CD4-positive, CD25-positive, alpha-beta regulatory T cell (primary cell): Measurements from ENCODE around the gene SAMD8. TPM values are rescaled to one million over a fixed set of nuclear protein-coding genes. Genes with fewer than 3 reads are reported as not detected.
"Not testable (repeated sequence)": the region's sequence is repeated elsewhere in the genome, so short reads cannot be mapped to it uniquely, and the experiment has no call there.

Source experiments
- ATAC-seq, 2 donors: fragments of 150-1000 bp; cut with Tn5 transposase; one replicate each; pipeline ENCODE4 v1.10.0; 2021; ENCODE audit warnings: low read depth in 2 of 2, moderate number of reproducible peaks in 2 of 2, moderate library complexity in 1 of 2
- DNase-seq, 3 donors: peaks; one replicate each; pipeline versions ENCODE4 v3.0.0 to v3.0.0-alpha.2; 2012 to 2022; ENCODE audit warnings: mixed read lengths in 1 of 3
- H3K27ac ChIP-seq: one replicate; pipeline ENCODE4 v1.7.0; 2013; ENCODE audit warnings: mild to moderate bottlenecking, low read length; ENCODE audit not compliant: insufficient read depth, poor library complexity, severe bottlenecking
- H3K27me3 ChIP-seq: one replicate; pipeline ENCODE4 v1.7.0; 2013; ENCODE audit warnings: low read length; ENCODE audit not compliant: control insufficient read depth, insufficient read depth
- H3K36me3 ChIP-seq: one replicate; pipeline ENCODE4 v1.7.0; 2013; ENCODE audit warnings: mild to moderate bottlenecking, low read length, moderate library complexity; ENCODE audit not compliant: control insufficient read depth, insufficient read depth
- H3K4me1 ChIP-seq: 2 replicates; pipeline ENCODE4 v1.7.0; 2013; ENCODE audit warnings: mild to moderate bottlenecking, low read length; ENCODE audit not compliant: insufficient read depth, control insufficient read depth, poor library complexity, severe bottlenecking
- H3K4me3 ChIP-seq: one replicate; pipeline ENCODE4 v1.7.0; 2013; ENCODE audit warnings: low read depth, mild to moderate bottlenecking, low read length, moderate library complexity
- H3K9me3 ChIP-seq, 2 experiments: 1 replicate in 1 of 2; 2 replicates in 1 of 2; pipeline ENCODE4 v1.7.0; 2013; ENCODE audit warnings: low read length in 2 of 2, mild to moderate bottlenecking in 1 of 2, moderate library complexity in 1 of 2; ENCODE audit not compliant: control insufficient read depth in 2 of 2
- H3K27ac Mint-ChIP-seq, 3 donors: one replicate each; pipeline ENCODE4 v1.8.0; 2020 to 2022; ENCODE audit warnings: mild to moderate bottlenecking in 3 of 3, mixed read lengths in 3 of 3, moderate library complexity in 2 of 3
- H3K27me3 Mint-ChIP-seq: one replicate; pipeline ENCODE4 v1.8.0; 2022; ENCODE audit warnings: mild to moderate bottlenecking, mixed read lengths
- H3K36me3 Mint-ChIP-seq: one replicate; pipeline ENCODE4 v1.8.0; 2020; ENCODE audit warnings: mixed read lengths
- H3K4me1 Mint-ChIP-seq, 4 donors: one replicate each; pipeline ENCODE4 v1.8.0; 2020 to 2022; ENCODE audit warnings: mixed read lengths in 4 of 4, mild to moderate bottlenecking in 1 of 4
- H3K4me3 Mint-ChIP-seq, 4 donors: one replicate each; pipeline ENCODE4 v1.8.0; 2020 to 2022; ENCODE audit warnings: mild to moderate bottlenecking in 4 of 4, mixed read lengths in 4 of 4, moderate library complexity in 3 of 4
- H3K9me3 Mint-ChIP-seq, 7 donors: one replicate each; pipeline ENCODE4 v1.8.0; 2020 to 2022; ENCODE audit warnings: mixed read lengths in 7 of 7, mild to moderate bottlenecking in 3 of 7, moderate library complexity in 2 of 7
- polyA plus RNA-seq, 4 donors: library from polyadenylated mRNA; unstranded; fragments of 300-500 nt; fragmentation: Illumina TruSeq; gene quantifications; one replicate each; pipeline ENCODE4 v1.2.3, GENCODE V29; 2021
- total RNA-seq: library from RNA; stranded (reverse); gene quantifications from one replicate; pipeline ENCODE4 v1.2.3, GENCODE V29; 2022

Gene SAMD8
- total and polyA plus RNA-seq, 5 donors from 2014 or later = 6.5 to 36.9 (median 8.0) TPM

DNA sequence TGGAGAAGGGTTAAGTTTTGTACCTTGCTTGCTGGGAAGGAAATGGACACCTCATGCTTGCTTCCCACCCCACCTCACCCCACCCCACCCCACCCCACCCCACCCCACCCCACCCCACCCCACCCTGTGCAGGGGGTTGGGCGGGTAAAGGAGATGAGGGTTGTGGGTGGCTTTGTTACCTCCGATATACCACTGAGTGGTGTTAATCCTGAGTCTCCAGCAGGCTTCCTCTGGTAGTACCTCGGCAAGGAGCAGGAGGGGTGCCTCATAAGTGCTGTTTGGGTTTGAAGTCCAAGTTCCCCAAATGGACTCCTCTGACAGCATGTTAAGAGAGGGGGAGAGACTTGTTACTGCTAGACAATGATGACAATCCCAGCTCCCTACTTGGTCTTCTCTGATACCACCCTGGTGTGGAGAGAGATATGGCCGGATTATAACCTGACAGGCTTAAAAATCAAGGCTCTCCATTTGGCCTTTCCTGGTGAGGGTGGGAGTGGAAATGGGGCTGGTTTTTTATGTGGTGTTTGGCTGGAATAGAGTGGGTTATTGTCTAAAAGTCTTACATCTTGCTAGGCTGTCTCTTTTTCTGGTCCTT, 11.7 kb downstream of the SAMD8 start:
- H3K27ac Mint-ChIP-seq = peak overlapping the region in 2 of 3 donors; percentile 29 to 80
- no peak for DNase-seq
- no peak overlapping the region for H3K27ac ChIP-seq

DNA sequence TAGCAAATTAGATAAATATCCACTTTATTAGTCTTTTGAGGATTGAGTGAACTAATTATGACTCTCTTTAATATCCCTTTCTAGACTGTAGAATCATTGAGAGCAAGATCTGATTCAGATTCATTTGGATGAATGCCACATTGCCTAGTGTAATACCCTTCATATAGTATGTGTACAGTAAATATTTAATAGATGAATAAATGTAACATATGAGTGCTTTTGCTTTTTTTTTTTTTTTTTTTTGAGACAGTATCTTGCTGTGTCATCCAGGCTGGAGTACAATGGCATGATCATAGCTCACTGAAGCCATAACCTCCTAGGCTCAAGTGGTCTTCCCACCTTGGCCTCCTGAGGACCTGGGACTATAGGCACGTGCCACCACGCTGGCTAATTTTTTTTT, 14.8 kb downstream of the SAMD8 start:
- DNase-seq (no peak), ATAC-seq (no peak)
- H3K27ac Mint-ChIP-seq = peak overlapping the region in 2 of 3 donors; percentile 38 to 61
- peak overlapping the region; percentile 5 for H3K4me3 ChIP-seq
- H3K4me3 Mint-ChIP-seq = peak overlapping the region in 2 of 4 donors; percentile 27 to 74
- H3K27me3 ChIP-seq = no peaks in the 10 kb centered on the region
- no peaks in the 10 kb centered on the region for H3K9me3 Mint-ChIP-seq
- H3K36me3 Mint-ChIP-seq = peaks cover 19% of the 10 kb centered on the region
- H3K4me1 ChIP-seq = peaks cover 31% of the 10 kb centered on the region
- no peak overlapping the region for H3K27ac ChIP-seq
- H3K36me3 ChIP-seq = peaks cover 19% of the 10 kb centered on the region
- no peaks in the 10 kb centered on the region for H3K27me3 Mint-ChIP-seq
- no peaks in the 10 kb centered on the region for H3K9me3 ChIP-seq
- peaks cover 24 to 67% (median 35%) of the 10 kb centered on the region in 4 donors for H3K4me1 Mint-ChIP-seq

More for the DNA sequence above, 11.7 kb downstream of the SAMD8 start:
- no peaks in the 10 kb centered on the region for H3K27me3 Mint-ChIP-seq
- no peak for ATAC-seq
- peaks cover 22% of the 10 kb centered on the region for H3K4me1 ChIP-seq
- H3K4me1 Mint-ChIP-seq = peaks cover 15 to 59% (median 26%) of the 10 kb centered on the region in 4 donors
- peaks cover 16% of the 10 kb centered on the region for H3K36me3 Mint-ChIP-seq
- H3K4me3 ChIP-seq = no peak overlapping the region
- H3K9me3 ChIP-seq = no peaks in the 10 kb centered on the region
- no peak overlapping the region for H3K4me3 Mint-ChIP-seq
- H3K27me3 ChIP-seq = no peaks in the 10 kb centered on the region
- peaks cover 16% of the 10 kb centered on the region for H3K36me3 ChIP-seq
- H3K9me3 Mint-ChIP-seq = no peaks in the 10 kb centered on the region

DNA sequence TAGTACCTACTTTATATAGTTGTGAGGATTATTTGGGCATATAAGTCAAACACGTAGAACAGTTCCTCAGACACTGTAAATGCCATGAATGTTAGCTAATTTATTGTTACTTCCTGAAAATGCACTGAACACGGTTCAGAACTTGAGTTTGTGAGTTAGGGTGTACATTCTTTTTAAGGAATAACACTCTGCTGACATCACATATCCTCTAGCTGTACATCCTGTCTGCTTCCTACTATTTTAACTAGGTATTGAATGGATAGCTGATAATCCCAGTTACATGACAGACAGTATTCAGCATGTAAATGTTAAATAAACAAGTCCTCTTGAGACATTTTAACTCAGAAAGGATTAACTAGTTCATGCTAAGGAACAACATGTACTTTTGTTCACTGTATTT, 16.0 kb downstream of the SAMD8 start:
- DNase-seq (no peak), ATAC-seq (no peak)
- Histone ChIP-seq H3K4me1 (peaks cover 31% of the 10 kb centered on the region), H3K9me3 (no peaks in the 10 kb centered on the region), H3K27ac (no peak overlapping the region), H3K36me3 (peaks cover 19% of the 10 kb centered on the region), H3K4me3 (no peak overlapping the region), H3K27me3 (no peaks in the 10 kb centered on the region)
- Mint-ChIP-seq H3K4me1 (peaks cover 30 to 68% (median 40%) of the 10 kb centered on the region in 4 donors), H3K27ac (no peak overlapping the region), H3K27me3 (no peaks in the 10 kb centered on the region), H3K9me3 (no peaks in the 10 kb centered on the region), H3K4me3 (no peak overlapping the region), H3K36me3 (peaks cover 19% of the 10 kb centered on the region)

GRCh38 chr10:75128985-75129384, 17.5 kb downstream of the SAMD8 start:
- H3K27me3 ChIP-seq, H3K9me3 Mint-ChIP-seq, H3K27ac ChIP-seq, H3K27me3 Mint-ChIP-seq, DNase-seq, H3K9me3 ChIP-seq, ATAC-seq, H3K4me3 ChIP-seq: not testable (repeated sequence)
- Histone ChIP-seq H3K36me3 (peaks cover 14% of the 10 kb centered on the region), H3K4me1 (peaks cover 31% of the 10 kb centered on the region)
- Mint-ChIP-seq H3K36me3 (peaks cover 19% of the 10 kb centered on the region), H3K27ac (peak overlapping the region in 2 of 3 donors; percentile 22 to 81), H3K4me3 (peak overlapping the region in 1 of 4 donors; percentile 43), H3K4me1 (peaks cover 38 to 61% (median 41%) of the 10 kb centered on the region in 4 donors)

DNA sequence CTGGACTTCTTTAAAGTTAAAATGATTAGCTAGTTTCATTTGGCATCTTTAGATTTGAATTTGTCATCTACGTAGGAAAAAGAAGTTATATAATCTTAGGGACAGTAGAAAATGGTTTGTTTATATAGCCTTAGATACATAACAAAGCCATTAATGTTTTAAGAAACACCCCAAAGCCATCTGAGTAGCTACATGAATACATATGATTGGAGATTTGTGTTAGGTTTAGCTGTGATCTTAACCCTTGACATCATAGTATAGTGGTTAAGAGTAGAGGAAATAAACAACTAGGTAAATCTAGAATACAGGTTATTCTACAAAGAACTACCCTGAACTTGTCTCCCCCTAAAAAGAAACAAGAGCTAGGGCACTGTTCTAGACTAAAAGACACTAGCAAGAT, 18.1 kb downstream of the SAMD8 start:
- no peak overlapping the region for H3K27ac ChIP-seq
- peaks cover 38 to 57% (median 41%) of the 10 kb centered on the region in 4 donors for H3K4me1 Mint-ChIP-seq
- peak overlapping the region in 1 of 4 donors; percentile 27 for H3K4me3 Mint-ChIP-seq
- no peak for DNase-seq
- H3K4me1 ChIP-seq = peaks cover 31% of the 10 kb centered on the region
- ATAC-seq = no peak
- peaks cover 19% of the 10 kb centered on the region for H3K36me3 Mint-ChIP-seq
- H3K9me3 Mint-ChIP-seq = peaks cover 0 to 4% (median 0%) of the 10 kb centered on the region in 7 donors
- H3K4me3 ChIP-seq = no peak overlapping the region
- H3K9me3 ChIP-seq = no peaks in the 10 kb centered on the region
- H3K27ac Mint-ChIP-seq = peak overlapping the region; percentile 22 to 81 (median 80)
- no peaks in the 10 kb centered on the region for H3K27me3 ChIP-seq
- H3K27me3 Mint-ChIP-seq = no peaks in the 10 kb centered on the region
- H3K36me3 ChIP-seq = peaks cover 11% of the 10 kb centered on the region

DNA sequence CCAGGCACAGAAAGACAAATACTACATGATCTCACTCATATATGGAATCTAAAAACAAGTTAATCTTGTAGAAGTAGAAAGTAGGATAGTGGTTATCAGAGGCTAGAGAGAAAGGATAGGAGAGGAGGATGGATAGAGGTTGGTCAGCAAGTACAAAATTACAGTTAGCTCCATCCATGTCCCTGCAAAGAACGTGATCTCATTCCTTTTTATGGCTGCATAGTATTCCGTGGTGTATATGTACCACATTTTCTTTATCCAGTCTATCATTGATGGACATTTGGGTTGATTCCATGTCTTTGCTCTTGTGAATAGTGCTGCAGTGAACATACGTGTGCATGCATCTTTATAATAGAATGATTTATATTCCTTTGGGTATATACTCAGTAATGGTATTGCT, 22.2 kb downstream of the SAMD8 start:
- not testable (repeated sequence) for H3K27me3 ChIP-seq, H3K4me3 ChIP-seq, ATAC-seq, H3K36me3 Mint-ChIP-seq, H3K9me3 ChIP-seq, DNase-seq, H3K9me3 Mint-ChIP-seq, H3K27me3 Mint-ChIP-seq, H3K4me3 Mint-ChIP-seq, H3K27ac ChIP-seq, H3K36me3 ChIP-seq
- Mint-ChIP-seq H3K27ac (peak overlapping the region in 1 of 3 donors; percentile 72), H3K4me1 (peaks cover 30 to 60% (median 49%) of the 10 kb centered on the region in 4 donors)
- peaks cover 12% of the 10 kb centered on the region for H3K4me1 ChIP-seq

DNA sequence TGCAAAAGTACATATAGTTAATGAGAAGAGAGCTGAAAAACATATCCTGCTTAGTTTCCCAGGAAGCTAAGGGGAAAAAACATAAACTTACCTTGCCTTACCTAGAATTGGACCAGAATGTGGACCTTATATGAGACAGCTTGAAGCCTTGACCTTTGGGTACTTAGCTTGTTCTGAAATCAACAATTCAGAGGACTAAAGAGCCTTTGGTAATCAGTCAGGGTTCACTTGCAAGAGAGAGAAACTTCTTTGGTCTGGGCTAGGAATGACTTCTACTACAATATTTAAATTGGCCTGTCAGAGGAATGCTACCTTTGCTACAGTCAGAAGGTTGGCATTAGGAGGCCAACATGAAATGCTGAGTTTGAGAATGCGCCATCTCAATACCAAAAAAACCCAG, 24.9 kb downstream of the SAMD8 start:
- ATAC-seq (no peak), DNase-seq (no peak)
- Histone ChIP-seq H3K4me1 (no peaks in the 10 kb centered on the region), H3K36me3 (no peaks in the 10 kb centered on the region), H3K9me3 (no peaks in the 10 kb centered on the region), H3K4me3 (no peak overlapping the region), H3K27ac (no peak overlapping the region), H3K27me3 (no peaks in the 10 kb centered on the region)
- Mint-ChIP-seq H3K4me3 (no peak overlapping the region), H3K27ac (peak overlapping the region in 1 of 3 donors; percentile 43), H3K9me3 (peaks cover 0 to 4% (median 0%) of the 10 kb centered on the region in 7 donors), H3K27me3 (no peaks in the 10 kb centered on the region), H3K36me3 (peaks cover 9% of the 10 kb centered on the region), H3K4me1 (peaks cover 21 to 54% (median 46%) of the 10 kb centered on the region in 4 donors)
